ENCODE results near the gene ABHD3. TPM values are rescaled to one million over a fixed set of nuclear protein-coding genes. Genes with fewer than 3 reads are reported as not detected.
"Not testable (repeated sequence)": the region's sequence is repeated elsewhere in the genome, so short reads cannot be mapped to it uniquely, and the experiment has no call there.

The ABHD3 gene
- total RNA-seq, 1 donor from 2014 or later: 12.7 TPM

DNA sequence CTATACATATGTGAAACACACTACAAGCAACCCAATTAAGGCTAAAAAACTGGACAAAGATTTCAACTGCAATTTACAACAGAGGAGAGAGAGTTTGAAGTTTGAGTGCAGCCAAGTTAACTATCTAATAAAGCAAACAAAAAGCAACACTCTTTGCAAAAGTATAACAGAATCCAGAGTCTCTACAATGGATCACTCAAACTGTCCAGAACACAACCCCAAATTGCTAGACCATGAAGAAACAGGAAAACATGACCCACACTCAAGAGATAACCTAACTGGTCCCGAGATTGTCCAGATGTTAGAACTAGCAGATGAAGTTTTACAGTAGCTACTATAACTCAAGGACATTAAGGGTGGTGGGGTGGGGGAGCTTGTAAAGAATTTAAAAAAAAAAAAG lies 14.8 kb downstream of the ABHD3 start:
- peaks cover 5% of the 10 kb centered on the region for H3K36me3 Mint-ChIP-seq (ENCODE audit: unreplicated experiment)
- no peak overlapping the region for H3K4me3 Mint-ChIP-seq (ENCODE audit: unreplicated experiment)
- peak overlapping the region; percentile 7 for H3K27ac Mint-ChIP-seq (ENCODE audit: unreplicated experiment)

GRCh38 chr18:21686282-21687105 lies 18.1 kb downstream of the ABHD3 start:
- H3K4me3 Mint-ChIP-seq (ENCODE audit: unreplicated experiment): no peak overlapping the region
- DNase-seq: no peak
- TF ChIP-seq CTCF (IDR thresholded peaks at IDR 0.05; ENCODE audit: partially characterized antibody, unreplicated experiment): no peak
- no peaks in the 10 kb centered on the region for H3K27me3 Mint-ChIP-seq (ENCODE audit: unreplicated experiment)
- no peaks in the 10 kb centered on the region for H3K4me1 Mint-ChIP-seq (ENCODE audit: low read depth, unreplicated experiment)
- no peak overlapping the region for H3K27ac Mint-ChIP-seq (ENCODE audit: unreplicated experiment)
- no peaks in the 10 kb centered on the region for H3K9me3 Mint-ChIP-seq (ENCODE audit: unreplicated experiment)
- H3K36me3 Mint-ChIP-seq (ENCODE audit: unreplicated experiment): peaks cover 5% of the 10 kb centered on the region

More for the DNA sequence above, 14.8 kb downstream of the ABHD3 start:
- TF ChIP-seq CTCF (IDR thresholded peaks at IDR 0.05; ENCODE audit: partially characterized antibody, unreplicated experiment): no peak
- Mint-ChIP-seq H3K27me3 (ENCODE audit: unreplicated experiment) (no peaks in the 10 kb centered on the region), H3K9me3 (ENCODE audit: unreplicated experiment) (peaks cover 2% of the 10 kb centered on the region), H3K4me1 (ENCODE audit: low read depth, unreplicated experiment) (no peaks in the 10 kb centered on the region)
- DNase-seq: no peak

DNA sequence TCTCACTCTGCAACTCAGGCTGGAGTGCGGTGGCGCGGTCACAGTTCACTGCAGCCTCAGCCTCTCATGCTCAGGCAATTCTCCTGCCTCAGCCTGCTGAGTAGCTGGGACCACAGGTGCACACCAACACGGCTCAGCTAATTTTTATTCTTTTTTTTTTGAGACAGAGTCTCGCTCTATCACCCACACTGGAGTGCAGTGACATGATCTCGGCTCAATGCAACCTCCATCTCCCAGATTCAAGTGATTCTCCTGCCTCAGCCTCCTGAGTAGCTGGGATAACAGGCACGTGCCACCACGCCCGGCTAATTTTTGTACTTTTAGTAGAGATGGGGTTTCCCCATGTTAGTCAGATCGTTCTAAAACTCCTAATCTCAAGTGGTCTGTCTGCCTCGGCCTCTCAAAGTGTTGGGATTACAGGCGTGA lies 19.0 kb downstream of the ABHD3 start:
- DNase-seq; H3K4me1 Mint-ChIP-seq (ENCODE audit: low read depth, unreplicated experiment); H3K27ac Mint-ChIP-seq (ENCODE audit: unreplicated experiment); H3K27me3 Mint-ChIP-seq (ENCODE audit: unreplicated experiment); H3K36me3 Mint-ChIP-seq (ENCODE audit: unreplicated experiment); H3K4me3 Mint-ChIP-seq (ENCODE audit: unreplicated experiment); H3K9me3 Mint-ChIP-seq (ENCODE audit: unreplicated experiment): not testable (repeated sequence)

GRCh38 chr18:21684731-21685130 lies 19.8 kb downstream of the ABHD3 start:
- no peak for DNase-seq
- no peak overlapping the region for H3K27ac Mint-ChIP-seq (ENCODE audit: unreplicated experiment)
- peaks cover 4% of the 10 kb centered on the region for H3K36me3 Mint-ChIP-seq (ENCODE audit: unreplicated experiment)

DNA sequence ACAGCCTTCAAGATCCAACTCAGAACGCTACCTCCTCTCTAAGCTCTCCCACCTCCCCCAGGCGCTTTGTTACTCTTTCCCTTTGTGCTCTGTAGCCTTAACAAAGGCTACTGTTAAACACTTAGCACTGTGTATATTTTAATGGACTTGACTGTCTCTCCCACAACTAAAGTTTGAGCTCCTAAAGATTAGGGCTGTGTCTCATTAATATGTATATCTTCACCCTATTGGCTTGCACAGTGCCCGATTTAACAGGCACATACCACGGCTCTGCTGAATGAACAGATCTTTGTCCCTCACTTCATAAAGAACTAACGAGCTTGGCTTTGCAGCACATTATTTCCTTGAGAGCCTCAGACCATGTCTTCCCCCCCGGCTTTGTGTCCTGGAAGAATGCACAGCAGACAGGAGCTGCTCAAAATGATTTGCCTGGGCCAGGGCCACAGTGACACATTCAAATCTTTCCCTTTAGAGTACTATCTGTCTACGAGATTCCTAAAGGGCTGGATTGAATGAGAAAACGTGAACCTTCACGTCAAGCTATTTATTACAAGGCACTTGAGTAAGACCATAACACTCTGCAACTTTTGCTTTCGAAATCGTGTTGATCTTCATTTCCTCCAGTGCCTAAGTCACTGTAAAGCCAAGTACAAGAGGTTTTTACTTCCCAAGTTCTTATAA lies 22.1 kb downstream of the ABHD3 start:
- no peaks in the 10 kb centered on the region for H3K27me3 Mint-ChIP-seq (ENCODE audit: unreplicated experiment)
- no peak for DNase-seq
- H3K36me3 Mint-ChIP-seq (ENCODE audit: unreplicated experiment): no peaks in the 10 kb centered on the region
- H3K27ac Mint-ChIP-seq (ENCODE audit: unreplicated experiment): no peak overlapping the region
- no peaks in the 10 kb centered on the region for H3K4me1 Mint-ChIP-seq (ENCODE audit: low read depth, unreplicated experiment)
- H3K4me3 Mint-ChIP-seq (ENCODE audit: unreplicated experiment): no peak overlapping the region
- H3K9me3 Mint-ChIP-seq (ENCODE audit: unreplicated experiment): no peaks in the 10 kb centered on the region
- TF ChIP-seq CTCF (IDR thresholded peaks at IDR 0.05; ENCODE audit: partially characterized antibody, unreplicated experiment): no peak

More at GRCh38 chr18:21684731-21685130, 19.8 kb downstream of the ABHD3 start:
- Mint-ChIP-seq H3K4me3 (ENCODE audit: unreplicated experiment) (no peak overlapping the region), H3K27me3 (ENCODE audit: unreplicated experiment) (no peaks in the 10 kb centered on the region), H3K9me3 (ENCODE audit: unreplicated experiment) (no peaks in the 10 kb centered on the region), H3K4me1 (ENCODE audit: low read depth, unreplicated experiment) (no peaks in the 10 kb centered on the region)
- TF ChIP-seq CTCF (IDR thresholded peaks at IDR 0.05; ENCODE audit: partially characterized antibody, unreplicated experiment): no peak
